A673 (cell line): ENCODE measurements around the gene SYNE1.
"Not testable (repeated sequence)": the region's sequence is repeated elsewhere in the genome, so short reads cannot be mapped to it uniquely, and the experiment has no call there.

ENCODE experiments used
- EZH2 ChIP-seq: fragments of 200-600 bp; sonication (generic); IDR thresholded peaks from 2 replicates; pipeline ENCODE4 v1.6.1; 2017; ENCODE audit warnings: borderline replicate concordance, low read depth, mild to moderate bottlenecking, mixed read lengths, antibody characterized with exemption, low read length; ENCODE audit not compliant: poor library complexity, severe bottlenecking
- TF ChIP-seq, protein P1 (sequence below): fragments of 300-800, 200-600 bp; sonication (generic); conservative IDR thresholded peaks from 2 replicates; pipeline ENCODE4 v1.5.1; 2017; ENCODE audit warnings: low read depth, mild to moderate bottlenecking, antibody characterized with exemption, low read length, moderate library complexity, mixed read lengths

DNA sequence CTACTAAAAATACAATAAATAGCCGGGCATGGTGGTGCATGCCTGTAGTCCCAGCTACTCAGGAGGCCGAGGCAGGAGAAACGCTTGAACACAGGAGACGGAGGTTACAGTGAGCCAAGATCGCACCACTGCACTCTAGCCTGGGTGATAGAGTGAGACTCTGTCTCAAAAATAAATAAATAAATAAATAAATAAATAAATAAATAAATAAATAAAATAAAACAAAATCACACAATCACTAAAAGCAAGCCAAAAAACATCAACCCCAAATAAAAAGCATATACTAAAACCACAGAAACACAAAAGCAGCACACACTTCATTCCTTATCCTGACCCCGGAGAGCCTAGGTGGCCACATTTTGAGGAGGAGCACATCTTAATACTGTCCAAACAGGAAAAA lies 498.8 kb downstream of the SYNE1 start:
- TF ChIP-seq, protein P1, sequence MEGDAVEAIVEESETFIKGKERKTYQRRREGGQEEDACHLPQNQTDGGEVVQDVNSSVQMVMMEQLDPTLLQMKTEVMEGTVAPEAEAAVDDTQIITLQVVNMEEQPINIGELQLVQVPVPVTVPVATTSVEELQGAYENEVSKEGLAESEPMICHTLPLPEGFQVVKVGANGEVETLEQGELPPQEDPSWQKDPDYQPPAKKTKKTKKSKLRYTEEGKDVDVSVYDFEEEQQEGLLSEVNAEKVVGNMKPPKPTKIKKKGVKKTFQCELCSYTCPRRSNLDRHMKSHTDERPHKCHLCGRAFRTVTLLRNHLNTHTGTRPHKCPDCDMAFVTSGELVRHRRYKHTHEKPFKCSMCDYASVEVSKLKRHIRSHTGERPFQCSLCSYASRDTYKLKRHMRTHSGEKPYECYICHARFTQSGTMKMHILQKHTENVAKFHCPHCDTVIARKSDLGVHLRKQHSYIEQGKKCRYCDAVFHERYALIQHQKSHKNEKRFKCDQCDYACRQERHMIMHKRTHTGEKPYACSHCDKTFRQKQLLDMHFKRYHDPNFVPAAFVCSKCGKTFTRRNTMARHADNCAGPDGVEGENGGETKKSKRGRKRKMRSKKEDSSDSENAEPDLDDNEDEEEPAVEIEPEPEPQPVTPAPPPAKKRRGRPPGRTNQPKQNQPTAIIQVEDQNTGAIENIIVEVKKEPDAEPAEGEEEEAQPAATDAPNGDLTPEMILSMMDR = not testable (repeated sequence)
- TF ChIP-seq EZH2 = not testable (repeated sequence)
